Sigmoid colon (tissue), 4 donors: ENCODE results near the gene SMYD5.

Experiments used
- EP300 ChIP-seq, 4 donors: sonication (generic); formaldehyde crosslinking; IDR thresholded peaks; one replicate each; pipeline ENCODE4 v1.6.1; 2017; ENCODE audit warnings: antibody characterized with exemption in 4 of 4
- POLR2A ChIP-seq, 2 donors: fragments of 450-650 bp; IDR thresholded peaks; one replicate each; pipeline ENCODE4 v1.6.1; 2016; ENCODE audit warnings: antibody characterized with exemption in 2 of 2, mild to moderate bottlenecking in 2 of 2, moderate library complexity in 2 of 2
- POLR2AphosphoS5 ChIP-seq, 4 donors: sonication (generic); formaldehyde crosslinking; IDR thresholded peaks; one replicate each; pipeline ENCODE4 v1.6.1; 2017; ENCODE audit warnings: antibody characterized with exemption in 4 of 4
- TF ChIP-seq, protein P1 (sequence below), 4 experiments: fragments of 450-650 bp in 3 of 4; fragments of 200-600 bp in 1 of 4; IDR thresholded peaks; one replicate each; pipeline ENCODE4 v1.5.1; 2016 to 2019; ENCODE audit warnings: antibody characterized with exemption in 4 of 4, mild to moderate bottlenecking in 3 of 4, moderate library complexity in 2 of 4

GRCh38 chr2:73246850-73247249 lies 32.8 kb downstream of the SMYD5 start:
- TF ChIP-seq, protein P1, sequence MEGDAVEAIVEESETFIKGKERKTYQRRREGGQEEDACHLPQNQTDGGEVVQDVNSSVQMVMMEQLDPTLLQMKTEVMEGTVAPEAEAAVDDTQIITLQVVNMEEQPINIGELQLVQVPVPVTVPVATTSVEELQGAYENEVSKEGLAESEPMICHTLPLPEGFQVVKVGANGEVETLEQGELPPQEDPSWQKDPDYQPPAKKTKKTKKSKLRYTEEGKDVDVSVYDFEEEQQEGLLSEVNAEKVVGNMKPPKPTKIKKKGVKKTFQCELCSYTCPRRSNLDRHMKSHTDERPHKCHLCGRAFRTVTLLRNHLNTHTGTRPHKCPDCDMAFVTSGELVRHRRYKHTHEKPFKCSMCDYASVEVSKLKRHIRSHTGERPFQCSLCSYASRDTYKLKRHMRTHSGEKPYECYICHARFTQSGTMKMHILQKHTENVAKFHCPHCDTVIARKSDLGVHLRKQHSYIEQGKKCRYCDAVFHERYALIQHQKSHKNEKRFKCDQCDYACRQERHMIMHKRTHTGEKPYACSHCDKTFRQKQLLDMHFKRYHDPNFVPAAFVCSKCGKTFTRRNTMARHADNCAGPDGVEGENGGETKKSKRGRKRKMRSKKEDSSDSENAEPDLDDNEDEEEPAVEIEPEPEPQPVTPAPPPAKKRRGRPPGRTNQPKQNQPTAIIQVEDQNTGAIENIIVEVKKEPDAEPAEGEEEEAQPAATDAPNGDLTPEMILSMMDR (IDR thresholded peaks at IDR 0.05), result no peak
- TF ChIP-seq POLR2A (IDR thresholded peaks at IDR 0.05), result no peak
- no peak for TF ChIP-seq POLR2AphosphoS5 (IDR thresholded peaks at IDR 0.05)
- TF ChIP-seq EP300 (IDR thresholded peaks at IDR 0.05), result no peak
